Stomach (tissue), 4 donors: Measurements from ENCODE around the gene LOXL3.

Experiments
- POLR2AphosphoS5 ChIP-seq, 3 donors: sonication (generic); formaldehyde crosslinking; IDR thresholded peaks; one replicate each; pipeline ENCODE4 v1.6.1; 2016; ENCODE audit warnings: antibody characterized with exemption in 3 of 3
- TF ChIP-seq, protein P1 (sequence below), 7 experiments: fragments of 450-650 bp in 4 of 7; fragments of 200-600 bp in 3 of 7; sonication (generic) in 3 of 7; IDR thresholded peaks; one replicate each; pipeline ENCODE4 v1.5.1; 2016 to 2019; ENCODE audit warnings: antibody characterized with exemption in 7 of 7, control low read depth in 2 of 7, mild to moderate bottlenecking in 1 of 7

DNA sequence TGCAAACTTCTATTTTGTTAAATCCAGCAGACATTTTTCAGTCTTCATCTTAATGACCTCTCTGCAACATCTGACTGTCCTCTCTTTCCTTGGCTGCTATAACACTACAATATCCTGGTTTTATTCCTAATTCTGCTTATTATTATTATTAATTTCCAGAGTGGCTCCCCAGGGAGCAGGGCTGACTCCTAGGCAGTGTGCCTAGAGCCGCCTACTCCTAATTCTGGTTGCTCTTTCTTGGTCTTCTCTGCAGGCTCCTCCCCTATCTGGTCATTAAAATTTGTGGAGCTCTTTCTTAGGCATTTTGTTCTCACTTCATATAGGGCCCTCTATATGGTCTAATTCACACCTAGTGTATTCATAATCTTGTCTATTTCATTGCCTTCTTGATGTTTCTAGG lies 10.8 kb downstream of the LOXL3 start:
- TF ChIP-seq, protein P1, sequence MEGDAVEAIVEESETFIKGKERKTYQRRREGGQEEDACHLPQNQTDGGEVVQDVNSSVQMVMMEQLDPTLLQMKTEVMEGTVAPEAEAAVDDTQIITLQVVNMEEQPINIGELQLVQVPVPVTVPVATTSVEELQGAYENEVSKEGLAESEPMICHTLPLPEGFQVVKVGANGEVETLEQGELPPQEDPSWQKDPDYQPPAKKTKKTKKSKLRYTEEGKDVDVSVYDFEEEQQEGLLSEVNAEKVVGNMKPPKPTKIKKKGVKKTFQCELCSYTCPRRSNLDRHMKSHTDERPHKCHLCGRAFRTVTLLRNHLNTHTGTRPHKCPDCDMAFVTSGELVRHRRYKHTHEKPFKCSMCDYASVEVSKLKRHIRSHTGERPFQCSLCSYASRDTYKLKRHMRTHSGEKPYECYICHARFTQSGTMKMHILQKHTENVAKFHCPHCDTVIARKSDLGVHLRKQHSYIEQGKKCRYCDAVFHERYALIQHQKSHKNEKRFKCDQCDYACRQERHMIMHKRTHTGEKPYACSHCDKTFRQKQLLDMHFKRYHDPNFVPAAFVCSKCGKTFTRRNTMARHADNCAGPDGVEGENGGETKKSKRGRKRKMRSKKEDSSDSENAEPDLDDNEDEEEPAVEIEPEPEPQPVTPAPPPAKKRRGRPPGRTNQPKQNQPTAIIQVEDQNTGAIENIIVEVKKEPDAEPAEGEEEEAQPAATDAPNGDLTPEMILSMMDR (IDR thresholded peaks at IDR 0.05) = no peak
- TF ChIP-seq POLR2AphosphoS5 (IDR thresholded peaks at IDR 0.05) = no peak
